ENCODE data around the gene RNF151. TPM values are rescaled to one million over a fixed set of nuclear protein-coding genes. Genes with fewer than 3 reads are reported as not detected.

The RNF151 gene
- total and polyA plus RNA-seq, 2 of the 13 experiments (the other 11 are each of a cell fraction or from before 2014, with no cell fraction given), result not detected

DNA sequence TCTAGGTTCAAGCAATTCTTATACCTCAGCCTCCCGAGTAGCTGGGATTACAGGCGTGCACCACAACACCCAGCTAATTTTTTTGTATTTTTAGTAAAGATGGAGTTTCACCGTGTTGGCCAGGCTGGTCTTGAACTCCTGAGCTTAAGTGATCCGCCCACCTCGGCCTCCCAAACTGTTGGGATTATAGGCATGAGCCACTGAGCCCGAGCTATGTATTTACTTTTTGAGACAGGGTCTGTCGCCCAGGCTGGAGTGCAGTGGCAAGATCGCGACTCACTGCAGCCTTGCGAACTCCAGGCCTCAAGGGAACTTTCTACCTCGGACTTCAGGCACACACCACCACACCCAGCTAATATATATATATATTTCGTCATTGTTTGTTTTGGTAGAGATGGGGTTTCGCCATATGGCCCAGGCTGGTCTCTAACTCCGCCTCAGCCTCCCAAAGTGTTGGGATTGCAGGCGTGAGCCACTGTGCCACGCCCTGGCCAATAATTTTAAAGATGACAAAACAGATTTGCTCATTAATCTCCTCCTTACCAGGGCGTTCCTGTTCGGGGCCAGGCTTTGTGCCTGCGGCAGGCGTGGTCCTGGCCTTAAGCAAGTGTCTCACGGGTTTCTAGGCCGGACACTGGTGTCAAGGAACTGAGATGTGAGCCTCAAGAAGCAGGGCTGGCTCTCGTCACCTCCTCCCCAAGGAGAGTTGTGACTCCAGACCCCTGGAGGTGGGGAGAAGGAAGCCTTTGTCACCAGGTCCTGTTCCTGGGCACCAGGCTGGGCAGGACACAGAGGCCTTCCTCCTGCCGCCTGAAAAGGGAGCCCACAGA is 48.7 kb downstream of the RNF151 start (continued):
- TF ChIP-seq ASH2L (IDR thresholded peaks at IDR 0.05; ENCODE audit: insufficient read length, low read depth, low read length) (no peak), PRPF4 (IDR thresholded peaks at IDR 0.05; ENCODE audit: low read depth, low read length, poor library complexity, severe bottlenecking) (no peak), ZNF263 (CRISPR knock-in tag; IDR thresholded peaks at IDR 0.05) (no peak), ZNF235 (CRISPR knock-in tag; IDR thresholded peaks at IDR 0.05; ENCODE audit: borderline replicate concordance) (no peak), BORCS8-MEF2B (CRISPR knock-in tag; IDR thresholded peaks at IDR 0.05) (0 out of 2 replicates have a peak, but pooled peaks have one; percentile 14), POLR2AphosphoS5 (IDR thresholded peaks at IDR 0.05; ENCODE audit: low read depth, low read length) (no peak), HNF4A (CRISPR knock-in tag; IDR thresholded peaks at IDR 0.05) (peak; percentile 47), MED1 (CRISPR knock-in tag; IDR thresholded peaks at IDR 0.05) (no peak; the same call in 1 of the 2 replicates), RFXAP (CRISPR knock-in tag; IDR thresholded peaks at IDR 0.05; ENCODE audit: borderline replicate concordance) (no peak), U2AF1 (optimal IDR thresholded peaks at IDR 0.05; ENCODE audit: low read depth, low read length) (no peak), KLF12 (CRISPR knock-in tag; IDR thresholded peaks at IDR 0.05; ENCODE audit: borderline replicate concordance) (peak; percentile 57; the same call in 1 of the 2 replicates), SATB2 (CRISPR knock-in tag; IDR thresholded peaks at IDR 0.05) (no peak), PAWR (CRISPR knock-in tag; IDR thresholded peaks at IDR 0.05; ENCODE audit: borderline replicate concordance) (no peak)
- TF ChIP-seq, protein P1, sequence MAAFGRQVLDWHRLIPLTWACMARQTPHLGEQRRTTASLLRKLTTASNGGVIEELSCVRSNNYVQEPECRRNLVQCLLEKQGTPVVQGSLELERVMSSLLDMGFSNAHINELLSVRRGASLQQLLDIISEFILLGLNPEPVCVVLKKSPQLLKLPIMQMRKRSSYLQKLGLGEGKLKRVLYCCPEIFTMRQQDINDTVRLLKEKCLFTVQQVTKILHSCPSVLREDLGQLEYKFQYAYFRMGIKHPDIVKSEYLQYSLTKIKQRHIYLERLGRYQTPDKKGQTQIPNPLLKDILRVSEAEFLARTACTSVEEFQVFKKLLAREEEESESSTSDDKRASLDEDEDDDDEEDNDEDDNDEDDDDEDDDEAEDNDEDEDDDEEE (CRISPR knock-in tag; IDR thresholded peaks at IDR 0.05), result no peak
- TF ChIP-seq, protein P2, sequence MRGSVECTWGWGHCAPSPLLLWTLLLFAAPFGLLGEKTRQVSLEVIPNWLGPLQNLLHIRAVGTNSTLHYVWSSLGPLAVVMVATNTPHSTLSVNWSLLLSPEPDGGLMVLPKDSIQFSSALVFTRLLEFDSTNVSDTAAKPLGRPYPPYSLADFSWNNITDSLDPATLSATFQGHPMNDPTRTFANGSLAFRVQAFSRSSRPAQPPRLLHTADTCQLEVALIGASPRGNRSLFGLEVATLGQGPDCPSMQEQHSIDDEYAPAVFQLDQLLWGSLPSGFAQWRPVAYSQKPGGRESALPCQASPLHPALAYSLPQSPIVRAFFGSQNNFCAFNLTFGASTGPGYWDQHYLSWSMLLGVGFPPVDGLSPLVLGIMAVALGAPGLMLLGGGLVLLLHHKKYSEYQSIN (CRISPR knock-in tag; IDR thresholded peaks at IDR 0.05; ENCODE audit: borderline replicate concordance), result no peak
- TF ChIP-seq, protein P3, sequence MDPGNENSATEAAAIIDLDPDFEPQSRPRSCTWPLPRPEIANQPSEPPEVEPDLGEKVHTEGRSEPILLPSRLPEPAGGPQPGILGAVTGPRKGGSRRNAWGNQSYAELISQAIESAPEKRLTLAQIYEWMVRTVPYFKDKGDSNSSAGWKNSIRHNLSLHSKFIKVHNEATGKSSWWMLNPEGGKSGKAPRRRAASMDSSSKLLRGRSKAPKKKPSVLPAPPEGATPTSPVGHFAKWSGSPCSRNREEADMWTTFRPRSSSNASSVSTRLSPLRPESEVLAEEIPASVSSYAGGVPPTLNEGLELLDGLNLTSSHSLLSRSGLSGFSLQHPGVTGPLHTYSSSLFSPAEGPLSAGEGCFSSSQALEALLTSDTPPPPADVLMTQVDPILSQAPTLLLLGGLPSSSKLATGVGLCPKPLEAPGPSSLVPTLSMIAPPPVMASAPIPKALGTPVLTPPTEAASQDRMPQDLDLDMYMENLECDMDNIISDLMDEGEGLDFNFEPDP (CRISPR knock-in tag; conservative IDR thresholded peaks at IDR 0.05), result no peak
- TF ChIP-seq, protein P4, sequence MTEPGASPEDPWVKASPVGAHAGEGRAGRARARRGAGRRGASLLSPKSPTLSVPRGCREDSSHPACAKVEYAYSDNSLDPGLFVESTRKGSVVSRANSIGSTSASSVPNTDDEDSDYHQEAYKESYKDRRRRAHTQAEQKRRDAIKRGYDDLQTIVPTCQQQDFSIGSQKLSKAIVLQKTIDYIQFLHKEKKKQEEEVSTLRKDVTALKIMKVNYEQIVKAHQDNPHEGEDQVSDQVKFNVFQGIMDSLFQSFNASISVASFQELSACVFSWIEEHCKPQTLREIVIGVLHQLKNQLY (CRISPR knock-in tag; IDR thresholded peaks at IDR 0.05), result no peak
- TF ChIP-seq, protein P5, sequence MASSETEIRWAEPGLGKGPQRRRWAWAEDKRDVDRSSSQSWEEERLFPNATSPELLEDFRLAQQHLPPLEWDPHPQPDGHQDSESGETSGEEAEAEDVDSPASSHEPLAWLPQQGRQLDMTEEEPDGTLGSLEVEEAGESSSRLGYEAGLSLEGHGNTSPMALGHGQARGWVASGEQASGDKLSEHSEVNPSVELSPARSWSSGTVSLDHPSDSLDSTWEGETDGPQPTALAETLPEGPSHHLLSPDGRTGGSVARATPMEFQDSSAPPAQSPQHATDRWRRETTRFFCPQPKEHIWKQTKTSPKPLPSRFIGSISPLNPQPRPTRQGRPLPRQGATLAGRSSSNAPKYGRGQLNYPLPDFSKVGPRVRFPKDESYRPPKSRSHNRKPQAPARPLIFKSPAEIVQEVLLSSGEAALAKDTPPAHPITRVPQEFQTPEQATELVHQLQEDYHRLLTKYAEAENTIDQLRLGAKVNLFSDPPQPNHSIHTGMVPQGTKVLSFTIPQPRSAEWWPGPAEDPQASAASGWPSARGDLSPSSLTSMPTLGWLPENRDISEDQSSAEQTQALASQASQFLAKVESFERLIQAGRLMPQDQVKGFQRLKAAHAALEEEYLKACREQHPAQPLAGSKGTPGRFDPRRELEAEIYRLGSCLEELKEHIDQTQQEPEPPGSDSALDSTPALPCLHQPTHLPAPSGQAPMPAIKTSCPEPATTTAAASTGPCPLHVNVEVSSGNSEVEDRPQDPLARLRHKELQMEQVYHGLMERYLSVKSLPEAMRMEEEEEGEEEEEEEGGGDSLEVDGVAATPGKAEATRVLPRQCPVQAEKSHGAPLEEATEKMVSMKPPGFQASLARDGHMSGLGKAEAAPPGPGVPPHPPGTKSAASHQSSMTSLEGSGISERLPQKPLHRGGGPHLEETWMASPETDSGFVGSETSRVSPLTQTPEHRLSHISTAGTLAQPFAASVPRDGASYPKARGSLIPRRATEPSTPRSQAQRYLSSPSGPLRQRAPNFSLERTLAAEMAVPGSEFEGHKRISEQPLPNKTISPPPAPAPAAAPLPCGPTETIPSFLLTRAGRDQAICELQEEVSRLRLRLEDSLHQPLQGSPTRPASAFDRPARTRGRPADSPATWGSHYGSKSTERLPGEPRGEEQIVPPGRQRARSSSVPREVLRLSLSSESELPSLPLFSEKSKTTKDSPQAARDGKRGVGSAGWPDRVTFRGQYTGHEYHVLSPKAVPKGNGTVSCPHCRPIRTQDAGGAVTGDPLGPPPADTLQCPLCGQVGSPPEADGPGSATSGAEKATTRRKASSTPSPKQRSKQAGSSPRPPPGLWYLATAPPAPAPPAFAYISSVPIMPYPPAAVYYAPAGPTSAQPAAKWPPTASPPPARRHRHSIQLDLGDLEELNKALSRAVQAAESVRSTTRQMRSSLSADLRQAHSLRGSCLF (CRISPR knock-in tag; IDR thresholded peaks at IDR 0.05; ENCODE audit: borderline replicate concordance), result no peak

Measured in HepG2 (cell line).